Transverse colon (tissue), 4 donors: Measurements from ENCODE around the gene KPTN. TPM values are rescaled to one million over a fixed set of nuclear protein-coding genes. Genes with fewer than 3 reads are reported as not detected.

Source experiments
- DNase-seq: peaks from one replicate; pipeline ENCODE4 v3.0.0-alpha.2; 2019
- H3K27ac ChIP-seq, 4 donors: fragments of 200-600 bp; sonication (generic); 2 replicates each; pipeline ENCODE4 v1.5.1; 2016 to 2018; ENCODE audit warnings: inconsistent platforms in 4 of 4
- H3K27me3 ChIP-seq: fragments of 200-600 bp; sonication (generic); 2 replicates; pipeline ENCODE4 v1.5.1; 2017; ENCODE audit warnings: inconsistent platforms
- H3K36me3 ChIP-seq, 4 donors: fragments of 200-600 bp; sonication (generic); 2 replicates each; pipeline ENCODE4 v1.5.1; 2017 to 2019; ENCODE audit warnings: inconsistent platforms in 4 of 4
- H3K4me1 ChIP-seq, 4 donors: fragments of 200-600 bp; sonication (generic); 2 replicates each; pipeline ENCODE4 v1.5.1; 2017 to 2020; ENCODE audit warnings: inconsistent platforms in 4 of 4
- H3K4me3 ChIP-seq, 4 donors: fragments of 200-600 bp; sonication (generic); 1 replicate in 1 of 4; 2 replicates in 3 of 4; pipeline versions ENCODE4 v1.5.1 to v1.6.1; 2017 to 2019; ENCODE audit warnings: inconsistent platforms in 4 of 4
- H3K9me3 ChIP-seq, 2 donors: fragments of 200-600 bp; sonication (generic); 2 replicates each; pipeline ENCODE4 v1.5.1; 2017 to 2019; ENCODE audit warnings: inconsistent platforms in 2 of 2
- EP300 ChIP-seq: sonication (generic); formaldehyde crosslinking; IDR thresholded peaks from one replicate; pipeline ENCODE4 v1.6.1; 2017; ENCODE audit warnings: antibody characterized with exemption, low read depth
- POLR2A ChIP-seq: fragments of 450-650 bp; IDR thresholded peaks from one replicate; pipeline ENCODE4 v1.6.1; 2016; ENCODE audit warnings: antibody characterized with exemption, mild to moderate bottlenecking, moderate library complexity
- POLR2AphosphoS5 ChIP-seq, 3 donors: sonication (generic); formaldehyde crosslinking; IDR thresholded peaks; one replicate each; pipeline ENCODE4 v1.6.1; 2016; ENCODE audit warnings: antibody characterized with exemption in 3 of 3
- WGBS, 2 donors: methylation state at CpG; one replicate each; pipeline ENCODE4 v1.1.5; 2018; ENCODE audit warnings: low coverage in 1 of 2; 5-methylcytosine and 5-hydroxymethylcytosine counted together
- in situ Hi-C, 4 donors: fragments of 200-750 bp; cut with MboI; loops; one replicate each; pipeline versions ENCODE4 v1.15.0 to v1.15.1; 2017; ENCODE audit warnings: low sequenced_read_pairs in 3 of 4, low pct_ligation_motif_present in 1 of 4, low pct_unique_long_range_greater_than_20kb in 1 of 4
- intact Hi-C: fragments of 100-400 bp; cut with DNase I; formaldehyde crosslinking; loops from one replicate; pipeline ENCODE4 v1.15.1; 2023; ENCODE audit warnings: low total_unique reads
- total RNA-seq, 4 donors: library from RNA; depleted of rRNA; stranded (reverse); fragments of >200 nt; gene quantifications; one replicate each; pipeline ENCODE4 v1.1.0, GENCODE V29; 2016
- TF ChIP-seq, protein P1 (sequence below), 5 experiments: fragments of 200-600 bp in 3 of 5; fragments of 450-650 bp in 2 of 5; sonication (generic) in 3 of 5; IDR thresholded peaks; 1 replicate in 2 of 5; 2 replicates in 3 of 5; pipeline ENCODE4 v1.5.1; 2016 to 2017; ENCODE audit warnings: antibody characterized with exemption in 5 of 5, inconsistent platforms in 3 of 5, mild to moderate bottlenecking in 2 of 5, moderate library complexity in 1 of 5

The KPTN gene
- total RNA-seq, 4 donors from 2014 or later = 2.2 to 5.7 (median 3.3) TPM; not detected in 1

DNA sequence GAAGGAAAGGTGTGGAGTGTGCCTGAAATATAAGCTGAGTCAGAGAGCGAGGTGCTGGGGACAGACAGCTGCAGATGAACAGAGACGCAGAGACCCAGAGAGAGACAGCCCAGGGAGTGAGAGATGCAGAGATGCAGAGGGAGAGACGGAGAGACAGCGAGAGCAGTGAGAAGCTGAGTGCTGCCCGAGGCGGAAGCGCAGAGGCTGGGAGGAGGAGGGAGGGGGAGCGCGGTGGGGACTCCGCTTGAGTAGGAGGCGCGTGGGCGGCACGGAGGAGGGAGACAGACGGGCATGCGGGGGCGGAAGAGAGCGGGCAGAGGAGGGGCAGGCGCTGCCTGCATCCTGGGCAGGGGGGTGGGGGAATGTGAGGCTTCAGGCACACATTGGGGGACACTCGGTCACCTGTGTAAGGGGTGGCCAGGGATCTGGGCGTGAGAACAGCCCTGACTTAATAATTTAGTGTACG, 38.0 kb downstream of the KPTN start:
- DNase-seq = peak; percentile 43
- H3K9me3 ChIP-seq = no peaks in the 10 kb centered on the region
- intact Hi-C loops (no loop called here), in situ Hi-C loops (no loop called here)
- H3K36me3 ChIP-seq = no peaks in the 10 kb centered on the region
- TF ChIP-seq, protein P1, sequence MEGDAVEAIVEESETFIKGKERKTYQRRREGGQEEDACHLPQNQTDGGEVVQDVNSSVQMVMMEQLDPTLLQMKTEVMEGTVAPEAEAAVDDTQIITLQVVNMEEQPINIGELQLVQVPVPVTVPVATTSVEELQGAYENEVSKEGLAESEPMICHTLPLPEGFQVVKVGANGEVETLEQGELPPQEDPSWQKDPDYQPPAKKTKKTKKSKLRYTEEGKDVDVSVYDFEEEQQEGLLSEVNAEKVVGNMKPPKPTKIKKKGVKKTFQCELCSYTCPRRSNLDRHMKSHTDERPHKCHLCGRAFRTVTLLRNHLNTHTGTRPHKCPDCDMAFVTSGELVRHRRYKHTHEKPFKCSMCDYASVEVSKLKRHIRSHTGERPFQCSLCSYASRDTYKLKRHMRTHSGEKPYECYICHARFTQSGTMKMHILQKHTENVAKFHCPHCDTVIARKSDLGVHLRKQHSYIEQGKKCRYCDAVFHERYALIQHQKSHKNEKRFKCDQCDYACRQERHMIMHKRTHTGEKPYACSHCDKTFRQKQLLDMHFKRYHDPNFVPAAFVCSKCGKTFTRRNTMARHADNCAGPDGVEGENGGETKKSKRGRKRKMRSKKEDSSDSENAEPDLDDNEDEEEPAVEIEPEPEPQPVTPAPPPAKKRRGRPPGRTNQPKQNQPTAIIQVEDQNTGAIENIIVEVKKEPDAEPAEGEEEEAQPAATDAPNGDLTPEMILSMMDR (IDR thresholded peaks at IDR 0.05) = no peak
- H3K27me3 ChIP-seq = peaks cover 95% of the 10 kb centered on the region
- no peak overlapping the region for H3K4me3 ChIP-seq
- no peak overlapping the region for H3K27ac ChIP-seq
- 7 to 15% methylated on average over 4 to 22 of the region's 22 CpGs for WGBS, 2 donors
- peaks cover 0 to 24% (median 17%) of the 10 kb centered on the region in 4 donors for H3K4me1 ChIP-seq

DNA sequence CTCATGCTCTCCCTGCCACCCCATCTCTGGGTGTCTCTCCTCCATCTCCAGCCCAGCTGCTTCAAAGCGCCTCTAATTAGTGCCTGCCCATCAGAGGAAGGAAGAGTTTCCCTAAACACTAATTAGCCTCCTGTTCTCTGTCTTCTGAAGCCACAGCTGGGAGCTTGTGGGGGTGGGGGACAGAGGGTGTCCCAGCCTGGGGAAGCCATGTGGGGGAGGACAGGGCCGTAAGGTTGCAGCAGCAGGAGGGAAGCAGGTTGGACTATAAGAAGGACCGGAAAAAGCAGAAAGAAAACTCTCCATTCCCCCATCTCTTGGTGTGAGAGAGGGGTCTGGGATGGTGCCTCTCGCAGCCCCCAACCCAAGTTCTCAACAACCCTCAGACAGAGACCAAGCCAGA, 38.5 kb downstream of the KPTN start:
- Histone ChIP-seq H3K27me3 (peaks cover 95% of the 10 kb centered on the region), H3K36me3 (no peaks in the 10 kb centered on the region), H3K4me1 (peaks cover 0 to 24% (median 17%) of the 10 kb centered on the region in 4 donors), H3K27ac (no peak overlapping the region), H3K9me3 (no peaks in the 10 kb centered on the region), H3K4me3 (no peak overlapping the region)
- in situ Hi-C loops = no loop called here
- DNase-seq = no peak
- intact Hi-C loops = no loop called here
- TF ChIP-seq, protein P1 (IDR thresholded peaks at IDR 0.05) = no peak
- TF ChIP-seq POLR2AphosphoS5 (IDR thresholded peaks at IDR 0.05) (no peak), POLR2A (no peak), EP300 (no peak)
- WGBS, 2 donors = 39% methylated on average over 4 of the region's 4 CpGs; no CpG with 5 or more reads in 1 of the 2 donors

DNA sequence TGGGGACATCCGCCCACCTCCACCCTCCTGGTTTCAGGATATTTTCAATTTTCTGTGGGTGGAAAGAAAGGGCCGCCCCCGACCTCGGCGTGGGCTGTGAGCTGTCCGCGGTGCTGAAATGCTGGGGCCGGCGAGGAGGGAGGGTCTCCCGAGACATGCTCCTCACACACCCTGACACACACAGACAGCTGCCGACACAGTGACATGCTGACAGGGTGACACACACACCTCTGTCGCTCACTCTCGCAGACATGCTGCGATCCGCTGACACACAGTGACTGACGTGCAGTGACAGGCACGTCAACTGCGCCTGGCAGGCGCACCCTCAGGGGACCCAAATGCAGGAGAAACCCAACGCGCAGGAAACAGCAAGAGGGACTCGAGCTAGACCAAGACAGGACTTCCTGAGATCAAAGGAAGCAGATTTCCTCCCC, 39.6 kb downstream of the KPTN start:
- Histone ChIP-seq H3K9me3 (no peaks in the 10 kb centered on the region), H3K4me1 (peaks cover 0 to 24% (median 17%) of the 10 kb centered on the region in 4 donors), H3K4me3 (no peak overlapping the region), H3K36me3 (no peaks in the 10 kb centered on the region), H3K27ac (no peak overlapping the region), H3K27me3 (peaks cover 83% of the 10 kb centered on the region)
- in situ Hi-C loops = no loop called here
- 28% methylated on average over 16 of the region's 22 CpGs; no CpG with 5 or more reads in 1 of the 2 donors for WGBS, 2 donors
- intact Hi-C loops = no loop called here
- TF ChIP-seq POLR2AphosphoS5 (IDR thresholded peaks at IDR 0.05) (no peak), EP300 (no peak), POLR2A (no peak)
- TF ChIP-seq, protein P1 (IDR thresholded peaks at IDR 0.05) = no peak
- DNase-seq = no peak

DNA sequence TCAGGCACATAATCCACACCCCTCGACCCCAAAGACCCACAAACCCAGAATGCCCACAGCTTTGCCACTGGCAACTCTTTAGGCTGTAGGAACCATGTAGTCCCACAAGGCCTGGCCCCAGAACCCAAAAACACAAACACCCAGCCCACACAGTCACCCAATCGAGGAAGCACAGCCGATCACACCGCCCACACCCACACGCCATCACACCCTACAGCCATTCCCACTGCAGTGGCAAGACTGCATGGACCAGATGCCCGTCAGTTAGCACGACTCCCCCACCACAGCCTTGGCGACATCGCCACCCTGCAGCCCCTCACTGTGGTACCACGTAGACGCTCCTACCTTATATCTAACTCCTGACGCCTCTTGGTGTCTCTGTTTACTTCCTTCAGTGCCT, 40.7 kb downstream of the KPTN start:
- in situ Hi-C loops = no loop called here
- WGBS, 2 donors = 60 to 61% methylated on average over 1 to 12 of the region's 12 CpGs
- no peak for TF ChIP-seq POLR2AphosphoS5 (IDR thresholded peaks at IDR 0.05)
- no peak for TF ChIP-seq POLR2A
- TF ChIP-seq EP300 = no peak
- TF ChIP-seq, protein P1 (IDR thresholded peaks at IDR 0.05) = no peak
- peaks cover 0 to 24% (median 17%) of the 10 kb centered on the region in 4 donors for H3K4me1 ChIP-seq
- no peak overlapping the region for H3K4me3 ChIP-seq
- H3K9me3 ChIP-seq = no peaks in the 10 kb centered on the region
- no peak for DNase-seq
- intact Hi-C loops = no loop called here
- H3K27ac ChIP-seq = no peak overlapping the region
- H3K27me3 ChIP-seq = peaks cover 73% of the 10 kb centered on the region
- no peaks in the 10 kb centered on the region for H3K36me3 ChIP-seq
